GM21528 (cell line): ENCODE measurements around the gene LENG9.
"Not testable (repeated sequence)": the region's sequence is repeated elsewhere in the genome, so short reads cannot be mapped to it uniquely, and the experiment has no call there.

Experiments
- ATAC-seq: cut with Tn5 transposase; IDR thresholded peaks from one replicate; pipeline ENCODE4 v1.9.1; 2021; ENCODE audit warnings: mild to moderate bottlenecking, moderate library complexity; ENCODE audit not compliant: unreplicated experiment, low FRiP score

Gene LENG9

DNA sequence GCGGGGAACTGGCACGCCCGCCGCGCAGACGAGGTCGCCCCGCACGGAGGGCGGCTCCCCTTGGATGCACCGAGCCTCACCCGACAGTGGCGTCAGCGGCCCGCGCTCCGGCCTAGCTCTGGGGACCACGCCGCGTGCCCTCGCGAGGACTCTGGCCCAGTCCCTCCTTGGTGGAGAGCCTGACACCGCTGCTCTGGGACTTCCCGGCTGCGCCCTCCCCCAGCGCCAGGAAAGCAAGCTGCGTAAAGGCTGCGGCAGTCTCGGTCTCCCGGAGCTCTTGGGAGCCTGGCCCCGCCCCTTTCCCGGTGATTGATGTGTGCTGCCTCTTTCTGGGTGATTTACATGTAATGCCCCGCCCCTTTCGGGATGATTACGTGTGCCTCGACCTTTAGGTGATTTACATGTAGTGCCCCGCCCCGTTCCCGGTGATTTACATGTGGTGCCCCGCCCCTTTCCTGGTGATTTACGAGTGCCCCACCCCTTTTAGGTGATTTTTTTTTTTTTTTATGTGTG, at the start of gene LENG9:
Gene LENG9, minus strand, starts transcription at position 248 of the 513 bp plus-strand sequence. CDS start 252 bp downstream, outside the sequence.
- peak; percentile 68 for ATAC-seq

DNA sequence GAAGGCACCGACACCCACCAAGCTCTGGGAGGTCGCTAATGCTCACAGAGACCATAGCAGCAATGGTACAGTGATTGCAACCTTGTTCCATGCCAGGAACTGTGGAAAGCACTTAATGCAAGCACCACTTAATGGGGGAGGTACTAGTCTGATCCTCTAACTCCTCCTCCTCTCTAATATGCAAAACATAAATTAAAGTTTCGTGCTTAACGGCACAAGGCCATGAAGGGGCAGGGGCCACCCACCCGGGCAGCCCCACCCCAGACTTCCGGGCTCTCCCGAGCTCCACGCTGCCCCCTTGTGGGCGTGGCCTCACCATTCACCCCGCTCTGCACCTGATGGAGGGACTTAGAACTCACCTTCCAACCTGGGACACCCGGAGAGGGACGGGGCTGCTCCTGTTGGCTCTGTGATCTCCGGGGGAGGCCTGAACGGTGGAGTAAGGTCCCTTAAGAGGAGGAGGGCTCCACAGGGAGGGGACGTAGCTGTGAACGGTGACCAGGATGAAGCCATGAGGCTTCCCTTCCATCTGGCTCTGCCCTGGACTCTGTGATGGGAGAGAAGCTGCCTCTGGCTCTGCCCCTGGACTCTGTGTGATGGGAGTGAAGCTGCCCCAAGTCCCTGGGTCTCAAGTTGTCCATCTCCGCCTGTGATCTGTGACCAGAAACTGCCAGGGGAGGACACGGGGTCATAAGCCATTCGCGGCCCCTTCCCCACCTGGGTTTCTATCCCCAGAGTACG, 45.8 kb upstream of the LENG9 start:
- not testable (repeated sequence) for ATAC-seq

DNA sequence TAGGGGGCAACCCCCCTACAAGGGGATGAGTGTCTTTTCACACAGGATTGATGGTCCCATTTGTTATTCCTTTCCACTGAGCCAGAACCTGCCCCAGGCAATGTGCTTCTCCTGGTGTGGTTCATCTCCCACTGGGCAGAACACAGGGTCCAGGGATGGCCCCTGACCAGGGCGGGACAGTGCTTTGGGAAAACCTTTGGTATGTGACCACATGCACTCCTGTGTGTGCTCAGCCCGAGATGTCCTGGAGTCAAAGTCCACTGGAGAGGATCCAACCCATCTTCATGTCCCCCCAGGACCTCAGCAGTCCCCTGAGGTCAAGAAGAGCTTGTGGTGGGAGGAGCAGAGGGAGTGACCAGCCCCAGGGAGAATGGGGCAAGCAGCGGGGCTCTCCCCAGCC, 44.9 kb upstream of the LENG9 start:
- ATAC-seq, result not testable (repeated sequence)

DNA sequence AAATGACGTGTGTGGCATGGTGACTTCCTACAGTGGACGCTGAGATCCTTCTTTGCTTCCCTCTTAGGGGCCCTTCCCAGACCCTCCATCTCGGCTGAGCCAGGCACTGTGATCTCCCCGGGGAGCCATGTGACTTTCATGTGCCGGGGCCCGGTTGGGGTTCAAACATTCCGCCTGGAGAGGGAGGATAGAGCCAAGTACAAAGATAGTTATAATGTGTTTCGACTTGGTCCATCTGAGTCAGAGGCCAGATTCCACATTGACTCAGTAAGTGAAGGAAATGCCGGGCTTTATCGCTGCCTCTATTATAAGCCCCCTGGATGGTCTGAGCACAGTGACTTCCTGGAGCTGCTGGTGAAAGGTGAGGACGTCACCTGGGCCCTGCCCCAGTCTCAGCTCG, 44.2 kb upstream of the LENG9 start:
- no peak for ATAC-seq

GRCh38 chr19:54507038-54507717, 43.6 kb upstream of the LENG9 start:
- not testable (repeated sequence) for ATAC-seq

GRCh38 chr19:54506079-54506478, 42.5 kb upstream of the LENG9 start:
- no peak for ATAC-seq

GRCh38 chr19:54505542-54505941, 42.0 kb upstream of the LENG9 start:
- ATAC-seq, result not testable (repeated sequence)

GRCh38 chr19:54502518-54503048, 39.0 kb upstream of the LENG9 start, which contains the start of gene LAIR2:
Gene LAIR2, plus strand, starts transcription at chr19:54502831. Its CDS starts 88 bp downstream, at chr19:54502919.
- no peak for ATAC-seq

DNA sequence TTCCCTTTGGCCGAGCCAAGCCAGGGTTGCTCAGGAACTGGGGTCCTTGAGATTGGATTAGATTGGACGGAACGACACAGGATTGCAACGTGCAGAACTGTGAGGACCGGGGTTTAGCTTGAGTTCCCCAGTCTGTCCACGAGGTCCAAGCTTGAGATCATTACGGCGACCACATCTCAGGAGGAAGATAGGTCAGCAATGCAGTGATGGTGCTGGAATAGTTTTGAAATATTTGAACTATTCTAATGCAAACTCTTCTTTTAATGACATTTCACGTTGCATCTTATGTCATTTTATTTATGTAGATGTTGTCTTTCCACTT, 34.8 kb upstream of the LENG9 start:
- ATAC-seq, result not testable (repeated sequence)

DNA sequence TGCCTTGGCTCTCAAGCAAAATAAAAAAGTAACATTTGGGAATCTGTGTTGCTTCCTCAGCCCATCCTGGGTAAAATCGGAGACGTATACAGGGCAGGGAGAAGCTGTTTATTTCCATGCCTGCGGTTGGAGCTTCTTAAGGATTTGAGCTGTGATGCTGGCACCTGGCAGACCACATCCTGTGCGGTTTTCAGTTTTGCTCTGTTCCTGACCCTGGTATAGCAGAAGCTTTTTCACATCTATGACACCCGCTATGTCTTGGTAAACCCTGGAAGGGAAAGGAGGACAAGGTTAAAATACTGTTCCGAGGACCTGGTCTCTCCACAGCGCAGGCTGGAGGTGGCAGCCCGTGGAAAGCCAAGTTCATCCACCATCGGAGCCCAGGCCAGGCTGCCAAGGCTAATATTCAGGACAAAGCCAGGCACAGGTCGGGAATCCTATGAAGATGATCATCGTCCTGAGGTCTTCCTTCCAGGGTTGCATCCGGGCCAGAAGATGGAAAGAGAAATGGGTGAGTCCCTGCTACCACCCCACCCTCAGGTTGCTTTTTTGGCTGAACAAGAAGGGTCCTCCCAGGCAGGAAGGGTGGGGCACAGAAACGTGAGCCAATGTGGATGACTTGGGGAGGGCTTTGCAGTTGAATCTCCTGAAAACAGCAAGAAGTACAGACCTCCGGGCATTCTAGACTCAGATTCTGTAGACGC, 34.3 kb upstream of the LENG9 start:
- ATAC-seq, result not testable (repeated sequence)

DNA sequence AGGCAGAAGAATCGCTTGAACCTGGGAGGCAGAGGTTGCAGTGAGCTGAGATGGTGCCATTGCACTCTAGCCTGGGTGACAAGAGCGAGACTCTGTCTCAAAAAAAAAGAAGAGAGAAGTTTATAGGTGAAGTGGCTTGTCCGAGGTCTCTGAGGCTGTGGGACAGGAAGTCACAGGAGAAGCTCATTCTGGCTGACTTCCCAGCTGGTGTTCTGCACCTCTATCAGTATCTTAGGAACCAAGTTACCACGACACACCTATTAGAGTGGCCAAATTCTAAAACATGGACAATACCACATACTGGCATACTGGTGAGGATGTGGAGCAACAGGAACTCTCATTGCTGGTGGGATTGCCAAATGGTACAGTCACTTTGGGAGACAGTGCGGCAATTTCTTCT, 31.7 kb upstream of the LENG9 start:
- ATAC-seq, result not testable (repeated sequence)

- ATAC-seq, result no peak
Measured at GRCh38 chr19:54493967-54494585, 30.5 kb upstream of the LENG9 start.

- ATAC-seq, result not testable (repeated sequence)
Measured at GRCh38 chr19:54493056-54493455, 29.5 kb upstream of the LENG9 start.

- ATAC-seq, result no peak
Measured at GRCh38 chr19:54492568-54492967, 29.0 kb upstream of the LENG9 start.

DNA sequence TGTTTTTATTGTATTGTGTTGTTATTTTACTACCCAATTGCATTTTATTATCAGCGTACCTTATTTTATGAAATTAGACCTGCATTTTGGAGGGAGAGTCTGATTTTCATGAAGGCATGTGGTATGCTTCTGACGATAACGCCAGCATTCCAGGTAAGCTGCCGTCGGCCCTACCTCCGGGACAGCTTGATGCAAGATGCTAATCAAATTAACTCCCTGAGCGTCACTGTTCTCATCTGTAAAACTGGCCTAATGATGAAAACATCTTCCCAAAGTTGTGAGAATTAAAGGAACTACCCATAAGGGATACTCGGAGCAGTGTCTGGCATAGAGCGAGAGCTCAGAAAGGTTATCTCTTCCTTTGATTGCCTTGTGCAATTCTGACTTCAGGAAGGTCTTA, 26.2 kb upstream of the LENG9 start:
- no peak for ATAC-seq

DNA sequence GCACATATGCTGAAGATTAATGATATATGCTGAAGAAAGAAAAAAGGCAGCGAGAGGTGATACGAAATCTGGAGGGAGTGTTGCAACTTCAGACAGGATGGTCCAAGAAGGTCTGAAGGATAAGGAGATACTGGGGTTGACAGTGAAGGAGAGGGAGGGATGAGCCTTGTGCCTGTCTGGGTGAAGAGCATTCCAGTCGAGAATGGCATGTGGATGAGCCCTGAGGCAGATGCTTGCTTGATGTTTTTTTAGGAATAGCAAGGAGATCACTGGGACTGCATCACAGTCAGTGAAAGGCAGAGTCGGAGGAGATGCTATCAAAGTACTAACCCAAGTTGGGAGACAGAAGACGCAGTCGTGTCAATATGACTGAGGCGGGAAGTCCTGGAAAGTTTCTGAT, 25.8 kb upstream of the LENG9 start:
- no peak for ATAC-seq

DNA sequence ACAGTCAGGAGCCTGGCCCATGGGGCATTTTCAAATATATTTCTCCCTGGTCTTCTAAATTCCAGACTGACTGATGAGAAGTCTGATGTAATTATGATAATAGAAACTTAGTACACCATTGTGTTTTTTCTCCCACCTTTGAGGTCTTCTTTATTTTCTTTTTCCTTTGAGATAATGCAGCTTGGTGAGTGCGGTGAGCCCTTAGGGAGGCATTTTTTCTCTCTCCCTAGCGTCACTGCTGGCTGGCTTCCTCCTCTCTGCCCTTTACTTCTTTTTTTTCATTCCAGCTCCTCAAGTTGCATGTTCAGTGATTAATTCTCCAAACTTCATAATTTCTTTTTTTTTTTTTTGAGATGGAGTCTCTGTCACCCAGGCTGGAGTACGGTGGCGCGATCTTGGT, 22.3 kb upstream of the LENG9 start:
- ATAC-seq, result no peak

- ATAC-seq, result no peak
Measured at GRCh38 chr19:54484451-54484850, 20.9 kb upstream of the LENG9 start.

DNA sequence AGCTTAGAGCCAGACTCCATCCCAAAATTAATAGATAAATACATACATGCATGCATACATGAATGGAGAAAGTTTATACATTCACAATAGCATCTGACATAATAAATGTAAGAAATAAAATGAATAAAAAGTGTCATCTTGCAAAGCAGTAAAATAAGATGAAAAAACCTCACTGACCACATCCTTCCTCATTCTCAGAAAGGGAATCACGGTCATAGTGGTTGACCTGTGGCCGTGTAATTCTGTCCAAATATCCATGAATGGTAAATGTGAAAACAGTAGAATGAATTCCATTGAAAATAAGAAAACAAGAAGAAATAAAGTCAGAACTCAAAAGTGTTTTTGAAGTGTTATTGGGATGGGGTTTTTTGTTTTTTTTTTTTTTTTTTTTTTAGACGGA, 19.3 kb upstream of the LENG9 start:
- ATAC-seq, result no peak

GRCh38 chr19:54481326-54481930, 17.9 kb upstream of the LENG9 start:
- ATAC-seq, result no peak
